Neural cell (in vitro differentiated cells): ENCODE data around the gene OLFM4. TPM values are rescaled to one million over a fixed set of nuclear protein-coding genes. Genes with fewer than 3 reads are reported as not detected.

Experiments used
- H2AFZ ChIP-seq: fragments of 200-600, 300-800 bp; sonication (generic), shearing (Covaris generic); 2 replicates; pipeline ENCODE4 v1.6.0; 2014; ENCODE audit warnings: low read depth, mild to moderate bottlenecking, antibody characterized with exemption, low read length, moderate library complexity
- H3F3A ChIP-seq: fragments of 200-600 bp; shearing (Covaris generic); 2 replicates; pipeline ENCODE4 v1.6.1; 2016; ENCODE audit warnings: mild to moderate bottlenecking, moderate library complexity, mixed read lengths, antibody characterized with exemption, low read length; ENCODE audit not compliant: insufficient read depth, poor library complexity, severe bottlenecking
- H3K27ac ChIP-seq: fragments of 200-600, 300-800 bp; sonication (generic), shearing (Covaris generic); 2 replicates; pipeline ENCODE4 v1.5.1; 2014; ENCODE audit warnings: mild to moderate bottlenecking, low read length, moderate library complexity
- H3K27me3 ChIP-seq: fragments of 300-800, 200-600 bp; sonication (generic), shearing (Covaris generic); 2 replicates; pipeline ENCODE4 v1.6.0; 2014; ENCODE audit warnings: mild to moderate bottlenecking, low read depth, low read length, moderate library complexity; ENCODE audit not compliant: insufficient read depth
- H3K36me3 ChIP-seq: fragments of 300-800, 200-600 bp; sonication (generic), shearing (Covaris generic); 2 replicates; pipeline ENCODE4 v1.5.1; 2014; ENCODE audit warnings: mild to moderate bottlenecking, antibody characterized with exemption, low read length, moderate library complexity; ENCODE audit not compliant: insufficient read depth
- H3K4me2 ChIP-seq: fragments of 300-800, 200-600 bp; sonication (generic), shearing (Covaris generic); 2 replicates; pipeline ENCODE4 v1.6.0; 2014; ENCODE audit warnings: mild to moderate bottlenecking, low read length
- H3K4me3 ChIP-seq: fragments of 300-800, 200-600 bp; sonication (generic), shearing (Covaris generic); 2 replicates; pipeline ENCODE4 v1.5.1; 2014; ENCODE audit warnings: mild to moderate bottlenecking, low read length, moderate library complexity
- H3K79me2 ChIP-seq: fragments of 200-600 bp; shearing (Covaris generic); replicated peaks from 2 replicates; pipeline ENCODE4 v1.6.0; 2014; ENCODE audit warnings: mild to moderate bottlenecking, low read length, moderate library complexity; ENCODE audit not compliant: insufficient read depth
- H3K9ac ChIP-seq: fragments of 300-800, 200-600 bp; sonication (generic), shearing (Covaris generic); 2 replicates; pipeline ENCODE4 v1.6.1; 2016; ENCODE audit warnings: mild to moderate bottlenecking, low read length, mixed read lengths
- H3K9me2 ChIP-seq: fragments of 200-600 bp; shearing (Covaris generic); 2 replicates; pipeline ENCODE4 v1.6.1; 2016; ENCODE audit warnings: mild to moderate bottlenecking, low read length, mixed read lengths; ENCODE audit not compliant: insufficient read depth
- H3K9me3 ChIP-seq: fragments of 200-600, 300-800 bp; sonication (generic), shearing (Covaris generic); 2 replicates; pipeline ENCODE4 v1.6.1; 2016; ENCODE audit warnings: mild to moderate bottlenecking, mixed run types, low read length, moderate library complexity, mixed read lengths
- H4K20me1 ChIP-seq: fragments of 200-600 bp; shearing (Covaris generic); 2 replicates; pipeline ENCODE4 v1.6.1; 2016; ENCODE audit warnings: mild to moderate bottlenecking, mixed run types; ENCODE audit not compliant: insufficient read depth
- EP300 ChIP-seq: fragments of 450-650 bp; conservative IDR thresholded peaks from 2 replicates; pipeline ENCODE4 v1.6.1; 2014; ENCODE audit warnings: antibody characterized with exemption, mild to moderate bottlenecking, moderate library complexity; ENCODE audit not compliant: poor library complexity, severe bottlenecking
- EZH2 ChIP-seq: fragments of 200-600, 300-800 bp; shearing (Covaris generic), sonication (generic); IDR thresholded peaks from 2 replicates; pipeline ENCODE4 v1.6.1; 2014; ENCODE audit warnings: antibody characterized with exemption, low read length, borderline replicate concordance, mild to moderate bottlenecking; ENCODE audit not compliant: insufficient read depth, poor library complexity, severe bottlenecking
- MXI1 ChIP-seq: fragments of 450-650 bp; conservative IDR thresholded peaks from 2 replicates; pipeline ENCODE4 v1.6.1; 2014; ENCODE audit warnings: antibody characterized with exemption, mild to moderate bottlenecking; ENCODE audit not compliant: poor library complexity, severe bottlenecking
- POLR2AphosphoS5 ChIP-seq: IDR thresholded peaks from 2 replicates; pipeline ENCODE4 v1.6.1; 2012
- RAD21 ChIP-seq: fragments of 450-650 bp; conservative IDR thresholded peaks from 2 replicates; pipeline ENCODE4 v1.6.1; 2014; ENCODE audit warnings: antibody characterized with exemption, mild to moderate bottlenecking, moderate library complexity
- SMC3 ChIP-seq: fragments of 450-650 bp; conservative IDR thresholded peaks from 2 replicates; pipeline ENCODE4 v1.6.1; 2014; ENCODE audit warnings: antibody characterized with exemption, mild to moderate bottlenecking, moderate library complexity; ENCODE audit not compliant: poor library complexity
- TAF1 ChIP-seq: IDR thresholded peaks from 2 replicates; pipeline ENCODE4 v1.6.1; 2012; ENCODE audit warnings: low read depth
- polyA plus RNA-seq: library from polyadenylated mRNA; depleted of rRNA; stranded (reverse); fragments of >200 nt; gene quantifications from 2 replicates; pipeline ENCODE4 v1.2.3, GENCODE V29; 2014
- TF ChIP-seq, protein P1 (sequence below): IDR thresholded peaks from 2 replicates; pipeline ENCODE4 v1.6.1; 2012; ENCODE audit warnings: borderline replicate concordance
- TF ChIP-seq, protein P2 (sequence below): fragments of 450-650 bp; IDR thresholded peaks from 2 replicates; pipeline ENCODE4 v1.5.1; 2014; ENCODE audit warnings: antibody characterized with exemption, mild to moderate bottlenecking, moderate library complexity; ENCODE audit not compliant: poor library complexity, severe bottlenecking

OLFM4 gene
- polyA plus RNA-seq, 1 donor from 2014 or later = 0.46 TPM

DNA sequence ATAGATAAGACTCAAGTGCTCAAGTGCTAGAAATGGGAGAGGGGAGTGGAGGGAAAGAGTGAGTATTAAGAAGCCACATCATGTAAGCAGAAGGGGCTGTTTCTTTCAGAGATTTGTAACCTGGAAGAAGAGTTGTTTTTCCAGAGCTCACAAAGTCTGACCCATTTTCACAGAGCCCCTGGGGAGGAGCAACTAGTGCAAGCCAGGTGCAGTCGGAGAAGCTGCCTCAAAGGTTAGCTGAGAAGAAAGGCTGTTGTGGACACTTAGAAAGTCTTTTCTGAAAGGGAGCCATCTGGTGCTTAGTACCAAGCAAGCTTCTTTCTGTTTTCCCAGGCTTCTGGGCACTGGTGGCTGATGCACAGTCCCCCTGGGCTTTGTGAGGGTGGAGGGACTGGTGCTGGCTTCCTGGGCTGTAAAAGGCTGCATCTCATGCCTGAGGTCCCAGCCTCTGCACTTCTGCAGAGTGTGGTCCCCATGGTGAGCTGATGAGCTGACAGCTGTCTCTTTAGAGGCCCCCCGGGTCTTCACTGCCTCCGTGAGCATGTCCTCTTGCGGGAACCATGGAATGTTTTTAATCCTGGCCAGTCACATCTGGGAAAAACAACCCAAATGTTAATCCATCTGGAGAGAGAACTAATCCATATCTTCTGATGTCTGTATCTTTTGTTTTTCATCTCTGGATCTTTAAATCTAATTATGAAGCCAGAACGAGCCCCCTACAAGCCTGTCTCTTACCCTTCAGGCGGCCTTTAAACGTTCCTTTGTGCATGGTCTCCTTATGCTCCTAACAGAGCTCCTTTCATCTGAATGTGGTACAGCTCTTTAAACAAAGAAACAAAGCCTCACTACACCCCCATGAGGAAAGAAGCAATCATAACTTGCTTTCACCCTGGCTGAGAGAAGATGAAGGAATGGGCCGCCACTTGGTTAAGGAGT, 40.2 kb downstream of the OLFM4 start:
- Histone ChIP-seq H3K79me2 (no peaks in the 10 kb centered on the region), H3F3A (no peaks in the 10 kb centered on the region), H3K9me3 (no peaks in the 10 kb centered on the region), H3K4me3 (peak overlapping the region; percentile 20), H4K20me1 (no peaks in the 10 kb centered on the region), H3K4me2 (no peak overlapping the region), H3K9me2 (no peaks in the 10 kb centered on the region), H3K36me3 (no peaks in the 10 kb centered on the region), H3K27ac (no peak overlapping the region), H3K9ac (no peak overlapping the region), H3K27me3 (no peaks in the 10 kb centered on the region), H2AFZ (peak overlapping the region; percentile 29)
- TF ChIP-seq RAD21 (peak; percentile 45), TAF1 (no peak), POLR2AphosphoS5 (no peak), SMC3 (peak; percentile 24), EZH2 (no peak), EP300 (no peak), MXI1 (no peak)
- TF ChIP-seq, protein P1, sequence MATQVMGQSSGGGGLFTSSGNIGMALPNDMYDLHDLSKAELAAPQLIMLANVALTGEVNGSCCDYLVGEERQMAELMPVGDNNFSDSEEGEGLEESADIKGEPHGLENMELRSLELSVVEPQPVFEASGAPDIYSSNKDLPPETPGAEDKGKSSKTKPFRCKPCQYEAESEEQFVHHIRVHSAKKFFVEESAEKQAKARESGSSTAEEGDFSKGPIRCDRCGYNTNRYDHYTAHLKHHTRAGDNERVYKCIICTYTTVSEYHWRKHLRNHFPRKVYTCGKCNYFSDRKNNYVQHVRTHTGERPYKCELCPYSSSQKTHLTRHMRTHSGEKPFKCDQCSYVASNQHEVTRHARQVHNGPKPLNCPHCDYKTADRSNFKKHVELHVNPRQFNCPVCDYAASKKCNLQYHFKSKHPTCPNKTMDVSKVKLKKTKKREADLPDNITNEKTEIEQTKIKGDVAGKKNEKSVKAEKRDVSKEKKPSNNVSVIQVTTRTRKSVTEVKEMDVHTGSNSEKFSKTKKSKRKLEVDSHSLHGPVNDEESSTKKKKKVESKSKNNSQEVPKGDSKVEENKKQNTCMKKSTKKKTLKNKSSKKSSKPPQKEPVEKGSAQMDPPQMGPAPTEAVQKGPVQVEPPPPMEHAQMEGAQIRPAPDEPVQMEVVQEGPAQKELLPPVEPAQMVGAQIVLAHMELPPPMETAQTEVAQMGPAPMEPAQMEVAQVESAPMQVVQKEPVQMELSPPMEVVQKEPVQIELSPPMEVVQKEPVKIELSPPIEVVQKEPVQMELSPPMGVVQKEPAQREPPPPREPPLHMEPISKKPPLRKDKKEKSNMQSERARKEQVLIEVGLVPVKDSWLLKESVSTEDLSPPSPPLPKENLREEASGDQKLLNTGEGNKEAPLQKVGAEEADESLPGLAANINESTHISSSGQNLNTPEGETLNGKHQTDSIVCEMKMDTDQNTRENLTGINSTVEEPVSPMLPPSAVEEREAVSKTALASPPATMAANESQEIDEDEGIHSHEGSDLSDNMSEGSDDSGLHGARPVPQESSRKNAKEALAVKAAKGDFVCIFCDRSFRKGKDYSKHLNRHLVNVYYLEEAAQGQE = no peak
- TF ChIP-seq, protein P2, sequence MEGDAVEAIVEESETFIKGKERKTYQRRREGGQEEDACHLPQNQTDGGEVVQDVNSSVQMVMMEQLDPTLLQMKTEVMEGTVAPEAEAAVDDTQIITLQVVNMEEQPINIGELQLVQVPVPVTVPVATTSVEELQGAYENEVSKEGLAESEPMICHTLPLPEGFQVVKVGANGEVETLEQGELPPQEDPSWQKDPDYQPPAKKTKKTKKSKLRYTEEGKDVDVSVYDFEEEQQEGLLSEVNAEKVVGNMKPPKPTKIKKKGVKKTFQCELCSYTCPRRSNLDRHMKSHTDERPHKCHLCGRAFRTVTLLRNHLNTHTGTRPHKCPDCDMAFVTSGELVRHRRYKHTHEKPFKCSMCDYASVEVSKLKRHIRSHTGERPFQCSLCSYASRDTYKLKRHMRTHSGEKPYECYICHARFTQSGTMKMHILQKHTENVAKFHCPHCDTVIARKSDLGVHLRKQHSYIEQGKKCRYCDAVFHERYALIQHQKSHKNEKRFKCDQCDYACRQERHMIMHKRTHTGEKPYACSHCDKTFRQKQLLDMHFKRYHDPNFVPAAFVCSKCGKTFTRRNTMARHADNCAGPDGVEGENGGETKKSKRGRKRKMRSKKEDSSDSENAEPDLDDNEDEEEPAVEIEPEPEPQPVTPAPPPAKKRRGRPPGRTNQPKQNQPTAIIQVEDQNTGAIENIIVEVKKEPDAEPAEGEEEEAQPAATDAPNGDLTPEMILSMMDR = peak; percentile 42

DNA sequence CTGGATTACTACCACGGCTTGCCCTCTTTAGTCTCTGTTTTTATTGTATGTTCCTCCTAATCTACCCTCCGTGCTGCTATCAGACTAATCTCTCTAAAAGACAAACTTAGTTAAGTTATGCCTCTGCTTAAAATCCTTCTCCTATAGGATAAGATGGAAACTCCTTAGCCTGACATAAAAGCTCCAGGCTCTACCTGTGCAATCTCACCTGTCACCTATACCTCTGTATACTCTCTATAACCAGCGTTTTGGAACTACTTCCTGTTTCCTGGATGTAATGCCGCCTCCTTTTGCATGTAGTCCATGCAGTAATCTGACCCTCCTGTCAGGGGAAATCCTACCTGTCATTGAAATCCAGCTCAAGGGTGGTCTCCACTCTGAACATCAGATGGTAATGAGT, 41.2 kb downstream of the OLFM4 start:
- H3K9me2 ChIP-seq = no peaks in the 10 kb centered on the region
- TF ChIP-seq, protein P2 = no peak
- TF ChIP-seq MXI1 (no peak), EP300 (no peak), RAD21 (no peak), EZH2 (no peak), POLR2AphosphoS5 (no peak), SMC3 (no peak), TAF1 (no peak)
- TF ChIP-seq, protein P1 = no peak
- H3F3A ChIP-seq = no peaks in the 10 kb centered on the region
- H3K9ac ChIP-seq = no peak overlapping the region
- no peak overlapping the region for H2AFZ ChIP-seq
- no peaks in the 10 kb centered on the region for H4K20me1 ChIP-seq
- no peaks in the 10 kb centered on the region for H3K36me3 ChIP-seq
- H3K27ac ChIP-seq = no peak overlapping the region
- no peak overlapping the region for H3K4me3 ChIP-seq
- H3K4me2 ChIP-seq = no peak overlapping the region
- no peaks in the 10 kb centered on the region for H3K79me2 ChIP-seq
- H3K9me3 ChIP-seq = no peaks in the 10 kb centered on the region
- H3K27me3 ChIP-seq = no peaks in the 10 kb centered on the region
